B cell (primary cell): ENCODE measurements around the gene MLH1. TPM values are rescaled to one million over a fixed set of nuclear protein-coding genes. Genes with fewer than 3 reads are reported as not detected.

ENCODE experiments used
- ATAC-seq: fragments of 200-7000 bp; cut with Tn5 transposase; one replicate; pipeline ENCODE4 v1.10.0; 2021; ENCODE audit warnings: low read depth, mild to moderate bottlenecking, moderate number of reproducible peaks, moderate library complexity
- CTCF ChIA-PET: fragments of 350-600 bp; sonication (Branson Sonifier 250); formaldehyde crosslinking; loops from one replicate; lab custom pipeline; 2021; ENCODE audit warnings: antibody characterized with exemption, inconsistent platforms; lab: Charles Lee
- POLR2A ChIA-PET: fragments of 350-600 bp; sonication (Branson Sonifier 250); formaldehyde crosslinking; loops from one replicate; lab custom pipeline; 2021; ENCODE audit warnings: antibody characterized with exemption; lab: Charles Lee
- DNase-seq: peaks from one replicate; pipeline ENCODE4 v3.0.0; 2013
- H2AFZ ChIP-seq: 2 replicates; pipeline ENCODE4 v1.6.1; 2012; ENCODE audit warnings: mild to moderate bottlenecking, low read depth, low read length; ENCODE audit not compliant: insufficient read depth, poor library complexity, severe bottlenecking
- H3K27ac ChIP-seq, 2 donors: 1 replicate in 1 of 2; 2 replicates in 1 of 2; pipeline ENCODE4 v1.5.1; 2012 to 2013; ENCODE audit warnings: low read length in 2 of 2, mild to moderate bottlenecking in 2 of 2, moderate library complexity in 1 of 2
- H3K27me3 ChIP-seq, 4 experiments: fragments of 200-600 bp in 1 of 4; sonication (generic) in 1 of 4; replicated peaks in 1 of 4; 1 replicate in 2 of 4; 2 replicates in 2 of 4; pipeline versions ENCODE4 v1.6.1 to v1.7.0; 2013 to 2016; ENCODE audit warnings: low read length in 3 of 4, mild to moderate bottlenecking in 2 of 4, mixed read lengths in 1 of 4, moderate library complexity in 1 of 4; ENCODE audit not compliant: insufficient read depth in 4 of 4, control insufficient read depth in 3 of 4; ENCODE audit errors: control extremely low read depth in 1 of 4
- H3K36me3 ChIP-seq, 2 experiments: replicated peaks in 1 of 2; 1 replicate in 1 of 2; 2 replicates in 1 of 2; pipeline versions ENCODE4 v1.6.1 to v1.7.1; 2013; ENCODE audit warnings: low read length in 1 of 2; ENCODE audit not compliant: insufficient read depth in 2 of 2, control insufficient read depth in 1 of 2; ENCODE audit errors: control extremely low read depth in 1 of 2, extremely low read depth in 1 of 2
- H3K4me1 ChIP-seq, 2 donors: fragments of 200-600 bp in 1 of 2; sonication (generic) in 1 of 2; 1 replicate in 1 of 2; 2 replicates in 1 of 2; pipeline versions ENCODE4 v1.5.1 to v1.6.1; 2013 to 2017; ENCODE audit warnings: low read length in 2 of 2; ENCODE audit not compliant: control insufficient read depth in 2 of 2, insufficient read depth in 2 of 2
- H3K4me2 ChIP-seq: replicated peaks from 2 replicates; pipeline ENCODE3; 2012; ENCODE audit warnings: mild to moderate bottlenecking, low read depth, low read length; ENCODE audit not compliant: poor library complexity, severe bottlenecking
- H3K4me3 ChIP-seq, 5 experiments: fragments of 200-600 bp in 1 of 5; sonication (generic) in 1 of 5; 1 replicate in 3 of 5; 2 replicates in 2 of 5; pipeline versions ENCODE4 v1.5.1 to v1.7.0; 2011 to 2016; ENCODE audit warnings: low read length in 4 of 5, mild to moderate bottlenecking in 4 of 5, low read depth in 2 of 5, control low read depth in 1 of 5, moderate library complexity in 1 of 5; ENCODE audit not compliant: insufficient read depth in 1 of 5; ENCODE audit errors: control extremely low read depth in 1 of 5, extremely low read depth in 1 of 5
- H3K79me2 ChIP-seq: fragments of 200-600 bp; sonication (generic); one replicate; pipeline ENCODE4 v1.6.0; 2016; ENCODE audit warnings: low read length; ENCODE audit not compliant: control insufficient read depth, insufficient read depth
- H3K9ac ChIP-seq: fragments of 200-600 bp; sonication (generic); 2 replicates; pipeline ENCODE4 v1.6.1; 2017; ENCODE audit warnings: mild to moderate bottlenecking, low read length, moderate library complexity
- H3K9me3 ChIP-seq, 3 donors: one replicate each; pipeline versions ENCODE4 v1.6.1 to v1.7.1; 2013; ENCODE audit warnings: low read length in 2 of 3; ENCODE audit not compliant: control insufficient read depth in 2 of 3, insufficient read depth in 1 of 3; ENCODE audit errors: control extremely low read depth in 1 of 3
- H4K20me1 ChIP-seq: 2 replicates; pipeline ENCODE4 v1.6.0; 2012; ENCODE audit warnings: mild to moderate bottlenecking, low read length; ENCODE audit not compliant: insufficient read depth, control insufficient read depth, poor library complexity, severe bottlenecking
- H3K27ac Mint-ChIP-seq: one replicate; pipeline ENCODE4 v1.8.0; 2021; ENCODE audit warnings: mixed read lengths
- H3K27me3 Mint-ChIP-seq: one replicate; pipeline ENCODE4 v1.8.0; 2021; ENCODE audit warnings: mixed read lengths
- H3K4me1 Mint-ChIP-seq: one replicate; pipeline ENCODE4 v1.8.0; 2021; ENCODE audit warnings: mixed read lengths
- H3K4me3 Mint-ChIP-seq: one replicate; pipeline ENCODE4 v1.8.0; 2021; ENCODE audit warnings: mixed read lengths
- H3K9me3 Mint-ChIP-seq: one replicate; pipeline ENCODE4 v1.8.0; 2022; ENCODE audit warnings: mixed read lengths; ENCODE audit not compliant: insufficient read depth
- EZH2 ChIP-seq: IDR thresholded peaks from 2 replicates; pipeline ENCODE4 v1.6.1; 2012; ENCODE audit warnings: borderline replicate concordance, low read depth, mild to moderate bottlenecking, moderate library complexity, low read length; ENCODE audit not compliant: insufficient read depth, poor library complexity, severe bottlenecking
- WGBS: methylation state at CpG from one replicate; pipeline ENCODE4 v1.1.5; 2013; ENCODE audit warnings: missing lambda C conversion rate; ENCODE audit not compliant: insufficient coverage; 5-methylcytosine and 5-hydroxymethylcytosine counted together
- intact Hi-C: fragments of 100-400 bp; cut with micrococcal nuclease; formaldehyde crosslinking; loops from one replicate; pipeline ENCODE4 v1.10.0; 2022
- polyA plus RNA-seq: library from polyadenylated mRNA; depleted of rRNA; stranded (reverse); fragments of >200 nt; gene quantifications from 2 replicates; pipeline ENCODE4 v1.2.3, GENCODE V29; 2012
- total RNA-seq, 2 donors: library from RNA; stranded (reverse); fragments of 120-200 nt in 1 of 2; gene quantifications; 1 replicate in 1 of 2; 2 replicates in 1 of 2; pipeline versions ENCODE4 v1.2.3 to v1.2.4, GENCODE V29; 2013 to 2022
- TF ChIP-seq, protein P1 (sequence below): fragments of 200-600 bp; IDR thresholded peaks from one replicate; pipeline ENCODE4 v1.8.0; 2022; ENCODE audit warnings: antibody characterized with exemption, mild to moderate bottlenecking

The MLH1 gene
- total and polyA plus RNA-seq, 2 donors (not counting 1 experiment from before 2014, with no cell fraction given): 22.4 to 38.5 TPM

DNA sequence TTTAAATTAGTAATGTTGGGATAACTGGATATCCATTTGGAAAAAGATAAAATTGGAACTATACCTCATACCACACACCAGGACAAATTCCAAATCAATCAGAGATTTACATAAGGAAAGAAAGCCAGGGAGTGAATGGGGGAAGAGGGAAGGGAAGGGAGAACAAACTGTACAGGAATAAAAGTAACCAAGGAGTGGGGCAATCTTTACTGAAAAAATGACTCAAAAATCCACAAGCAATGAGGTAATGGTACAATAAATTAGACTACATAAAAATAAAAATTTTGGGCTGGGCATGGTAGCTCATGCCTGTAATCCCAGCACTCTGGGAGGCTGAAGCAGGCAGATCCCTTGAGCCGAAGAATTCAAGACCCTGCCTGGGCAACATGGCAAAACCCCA, 82.6 kb downstream of the MLH1 start:
- TF ChIP-seq EZH2: no peak
- TF ChIP-seq, protein P1, sequence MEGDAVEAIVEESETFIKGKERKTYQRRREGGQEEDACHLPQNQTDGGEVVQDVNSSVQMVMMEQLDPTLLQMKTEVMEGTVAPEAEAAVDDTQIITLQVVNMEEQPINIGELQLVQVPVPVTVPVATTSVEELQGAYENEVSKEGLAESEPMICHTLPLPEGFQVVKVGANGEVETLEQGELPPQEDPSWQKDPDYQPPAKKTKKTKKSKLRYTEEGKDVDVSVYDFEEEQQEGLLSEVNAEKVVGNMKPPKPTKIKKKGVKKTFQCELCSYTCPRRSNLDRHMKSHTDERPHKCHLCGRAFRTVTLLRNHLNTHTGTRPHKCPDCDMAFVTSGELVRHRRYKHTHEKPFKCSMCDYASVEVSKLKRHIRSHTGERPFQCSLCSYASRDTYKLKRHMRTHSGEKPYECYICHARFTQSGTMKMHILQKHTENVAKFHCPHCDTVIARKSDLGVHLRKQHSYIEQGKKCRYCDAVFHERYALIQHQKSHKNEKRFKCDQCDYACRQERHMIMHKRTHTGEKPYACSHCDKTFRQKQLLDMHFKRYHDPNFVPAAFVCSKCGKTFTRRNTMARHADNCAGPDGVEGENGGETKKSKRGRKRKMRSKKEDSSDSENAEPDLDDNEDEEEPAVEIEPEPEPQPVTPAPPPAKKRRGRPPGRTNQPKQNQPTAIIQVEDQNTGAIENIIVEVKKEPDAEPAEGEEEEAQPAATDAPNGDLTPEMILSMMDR: no peak
- H3K4me3 ChIP-seq: no peak overlapping the region
- H3K79me2 ChIP-seq: no peaks in the 10 kb centered on the region
- H3K27ac ChIP-seq: no peak overlapping the region
- H3K9me3 Mint-ChIP-seq: no peaks in the 10 kb centered on the region
- DNase-seq (no peak), ATAC-seq (no peak)
- no peak overlapping the region for H3K27ac Mint-ChIP-seq
- H3K4me1 Mint-ChIP-seq: no peaks in the 10 kb centered on the region
- no peaks in the 10 kb centered on the region for H3K4me1 ChIP-seq
- CTCF ChIA-PET: no interaction called here
- no peak overlapping the region for H3K9ac ChIP-seq
- H4K20me1 ChIP-seq: no peaks in the 10 kb centered on the region
- no peak overlapping the region for H3K4me3 Mint-ChIP-seq
- intact Hi-C loops: no loop called here
- H2AFZ ChIP-seq: no peak overlapping the region
- H3K9me3 ChIP-seq: no peaks in the 10 kb centered on the region
- no peaks in the 10 kb centered on the region for H3K27me3 Mint-ChIP-seq
- no peaks in the 10 kb centered on the region for H3K27me3 ChIP-seq
- H3K36me3 ChIP-seq: peaks cover 0 to 16% of the 10 kb centered on the region in 2 experiments
- H3K4me2 ChIP-seq: no peak overlapping the region
- no CpG with 5 or more reads among the region's 1 CpG for WGBS
- POLR2A ChIA-PET: no interaction called here

DNA sequence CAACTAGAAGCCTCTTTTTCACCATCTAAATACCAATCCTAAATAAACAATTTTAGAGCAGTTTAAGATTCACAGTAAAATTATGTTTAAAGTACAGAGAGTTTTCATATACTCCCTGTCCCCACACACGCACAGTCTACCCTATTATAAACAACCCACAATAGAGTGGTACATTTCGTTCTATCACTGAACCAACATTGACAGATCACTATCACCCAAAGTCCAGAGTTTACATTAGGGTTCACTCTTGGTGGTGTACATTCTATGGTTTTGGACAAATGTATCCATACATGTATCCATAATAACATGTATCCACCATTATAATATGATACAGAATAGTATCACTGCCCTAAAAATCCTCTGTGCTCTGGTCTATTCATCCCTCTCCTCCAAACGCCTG, 89.0 kb downstream of the MLH1 start:
- ChIA-PET POLR2A (interaction anchor here (0.7 kb wide), 1 partner anchor 48 kb away, joined by 7 read pairs; no protein-coding TSS in a partner anchor), CTCF (no interaction called here)
- H3K9ac ChIP-seq: no peak overlapping the region
- H3K79me2 ChIP-seq: no peaks in the 10 kb centered on the region
- intact Hi-C loops: no loop called here
- DNase-seq (no peak), ATAC-seq (no peak)
- H3K4me3 ChIP-seq: no peak overlapping the region
- Mint-ChIP-seq H3K4me1 (peaks cover 3% of the 10 kb centered on the region), H3K4me3 (no peak overlapping the region), H3K27ac (no peak overlapping the region), H3K27me3 (no peaks in the 10 kb centered on the region), H3K9me3 (no peaks in the 10 kb centered on the region)
- H4K20me1 ChIP-seq: no peaks in the 10 kb centered on the region
- no peaks in the 10 kb centered on the region for H3K4me1 ChIP-seq
- no peak for TF ChIP-seq EZH2
- TF ChIP-seq, protein P1: no peak
- H3K4me2 ChIP-seq: no peak overlapping the region
- no CpG with 5 or more reads among the region's 3 CpGs for WGBS
- no peaks in the 10 kb centered on the region for H3K9me3 ChIP-seq
- no peak overlapping the region for H2AFZ ChIP-seq
- H3K27me3 ChIP-seq: no peaks in the 10 kb centered on the region
- H3K27ac ChIP-seq: no peak overlapping the region
- peaks cover 0 to 23% of the 10 kb centered on the region in 2 experiments for H3K36me3 ChIP-seq
